SK-N-SH treated with all-trans-retinoic acid at 6 μM for 48 hours (cell line): ENCODE measurements around the gene RPL21.

Experiments used
- ATAC-seq: fragments of 200-7000 bp; cut with Tn5 transposase; 3 replicates; pipeline ENCODE4 v1.9.1; 2020; ENCODE audit warnings: mild to moderate bottlenecking, moderate library complexity
- BACH2 ChIP-seq: fragments of 250-450 bp; sonication (Bioruptor Pico); IDR thresholded peaks from 2 replicates; pipeline ENCODE4 v1.9.0; 2021; ENCODE audit warnings: mild to moderate bottlenecking, borderline replicate concordance
- CREB5 ChIP-seq: fragments of 250-450 bp; sonication (Bioruptor Pico); IDR thresholded peaks from 2 replicates; pipeline ENCODE4 v1.5.1; 2020; ENCODE audit warnings: low read depth, mild to moderate bottlenecking, moderate library complexity
- CSDC2 ChIP-seq: fragments of 250-450 bp; sonication (Bioruptor Pico); IDR thresholded peaks from 2 replicates; pipeline ENCODE4 v1.5.0; 2020; ENCODE audit warnings: mild to moderate bottlenecking, moderate library complexity
- ESRRG ChIP-seq: fragments of 250-450 bp; sonication (Bioruptor Pico); IDR thresholded peaks from 2 replicates; pipeline ENCODE4 v1.6.1; 2021; ENCODE audit warnings: mild to moderate bottlenecking
- GLIS3 ChIP-seq: fragments of 250-450 bp; sonication (Bioruptor Pico); IDR thresholded peaks from 2 replicates; pipeline ENCODE4 v1.5.0; 2020; ENCODE audit warnings: mild to moderate bottlenecking, moderate library complexity
- ISL1 ChIP-seq: fragments of 250-450 bp; sonication (Bioruptor Pico); IDR thresholded peaks from 2 replicates; pipeline ENCODE4 v2.1.2; 2022; ENCODE audit warnings: mild to moderate bottlenecking, moderate library complexity
- OSR1 ChIP-seq: fragments of 250-450 bp; sonication (Bioruptor Pico); IDR thresholded peaks from 2 replicates; pipeline ENCODE4 v1.8.0; 2022; ENCODE audit warnings: moderate library complexity, mild to moderate bottlenecking, inconsistent platforms
- PATZ1 ChIP-seq: fragments of 250-450 bp; sonication (Bioruptor Pico); IDR thresholded peaks from 2 replicates; pipeline ENCODE4 v1.8.0; 2020; ENCODE audit warnings: mild to moderate bottlenecking, moderate library complexity, borderline replicate concordance
- POU6F1 ChIP-seq: fragments of 250-450 bp; sonication (Bioruptor Pico); IDR thresholded peaks from 2 replicates; pipeline ENCODE4 v1.8.0; 2021; ENCODE audit warnings: low read depth, mild to moderate bottlenecking, moderate library complexity, borderline replicate concordance
- PPARA ChIP-seq: fragments of 250-450 bp; sonication (Bioruptor Pico); IDR thresholded peaks from 2 replicates; pipeline ENCODE4 v1.5.0; 2020; ENCODE audit warnings: mild to moderate bottlenecking, borderline replicate concordance
- RARB ChIP-seq: fragments of 250-450 bp; sonication (Bioruptor Pico); IDR thresholded peaks from 2 replicates; pipeline ENCODE4 v1.8.0; 2021; ENCODE audit warnings: mild to moderate bottlenecking, moderate library complexity
- SNAI2 ChIP-seq: fragments of 250-450 bp; sonication (Bioruptor Pico); IDR thresholded peaks from 2 replicates; pipeline ENCODE4 v1.5.0; 2020; ENCODE audit warnings: mild to moderate bottlenecking, moderate library complexity
- TCF4 ChIP-seq: fragments of 250-450 bp; sonication (Bioruptor Pico); IDR thresholded peaks from 2 replicates; pipeline ENCODE4 v1.8.0; 2021; ENCODE audit warnings: mild to moderate bottlenecking, moderate library complexity, borderline replicate concordance
- TOX ChIP-seq: fragments of 250-450 bp; sonication (Bioruptor Pico); IDR thresholded peaks from 2 replicates; pipeline ENCODE4 v1.8.0; 2021; ENCODE audit warnings: mild to moderate bottlenecking, moderate library complexity, borderline replicate concordance
- TSHZ2 ChIP-seq: fragments of 250-450 bp; sonication (Bioruptor Pico); IDR thresholded peaks from 2 replicates; pipeline ENCODE4 v1.5.0; 2020; ENCODE audit warnings: mild to moderate bottlenecking, moderate library complexity
- ZC3H10 ChIP-seq: fragments of 250-450 bp; sonication (Bioruptor Pico); IDR thresholded peaks from 2 replicates; pipeline ENCODE4 v1.5.1; 2021; ENCODE audit warnings: mild to moderate bottlenecking, moderate library complexity
- ZFP3 ChIP-seq: fragments of 250-450 bp; sonication (Bioruptor Pico); IDR thresholded peaks from 2 replicates; pipeline ENCODE4 v1.5.0; 2020; ENCODE audit warnings: mild to moderate bottlenecking, moderate library complexity
- ZNF565 ChIP-seq: fragments of 450-650 bp; formaldehyde crosslinking; conservative IDR thresholded peaks from 2 replicates; pipeline ENCODE4 v1.5.0; 2020; ENCODE audit warnings: low read depth, mild to moderate bottlenecking, moderate library complexity
- ZNF8 ChIP-seq: fragments of 450-650 bp; formaldehyde crosslinking; IDR thresholded peaks from 2 replicates; pipeline ENCODE4 v1.5.0; 2020; ENCODE audit warnings: mild to moderate bottlenecking, moderate library complexity

RPL21 gene

GRCh38 chr13:27270594-27271520, 19.5 kb downstream of the RPL21 start, which contains the start of gene RASL11A:
Gene RASL11A (plus strand): TSS chr13:27270830. CDS start chr13:27270945, 115 bp downstream.
- peak; percentile 97 for ATAC-seq

GRCh38 chr13:27271570-27272096, 20.3 kb downstream of the RPL21 start:
- ATAC-seq: no peak
- TF ChIP-seq ESRRG (CRISPR knock-in tag) (no peak), CREB5 (CRISPR knock-in tag) (no peak), GLIS3 (CRISPR knock-in tag) (no peak), BACH2 (CRISPR knock-in tag) (no peak), CSDC2 (CRISPR knock-in tag) (no peak), ISL1 (CRISPR knock-in tag) (no peak), POU6F1 (CRISPR knock-in tag) (no peak), ZC3H10 (CRISPR knock-in tag) (no peak), TOX (CRISPR knock-in tag) (no peak), ZNF565 (CRISPR knock-in tag) (no peak), TCF4 (no peak), RARB (CRISPR knock-in tag) (no peak)

More at GRCh38 chr13:27270594-27271520, 19.5 kb downstream of the RPL21 start, which contains the start of gene RASL11A:
- TF ChIP-seq ESRRG (CRISPR knock-in tag): no peak
- TF ChIP-seq ZC3H10 (CRISPR knock-in tag): no peak
- TF ChIP-seq TCF4: no peak
- TF ChIP-seq PPARA (CRISPR knock-in tag): no peak
- no peak for TF ChIP-seq GLIS3 (CRISPR knock-in tag)
- TF ChIP-seq ZNF565 (CRISPR knock-in tag): no peak
- no peak for TF ChIP-seq CREB5 (CRISPR knock-in tag)
- no peak for TF ChIP-seq ZFP3 (CRISPR knock-in tag)
- no peak for TF ChIP-seq CSDC2 (CRISPR knock-in tag)
- no peak for TF ChIP-seq POU6F1 (CRISPR knock-in tag)
- no peak for TF ChIP-seq ZNF8 (CRISPR knock-in tag)
- TF ChIP-seq TSHZ2 (CRISPR knock-in tag): no peak; the same call in 1 of the 2 replicates
- TF ChIP-seq SNAI2 (CRISPR knock-in tag): no peak
- TF ChIP-seq PATZ1 (CRISPR knock-in tag): no peak
- no peak for TF ChIP-seq OSR1 (CRISPR knock-in tag)
- no peak for TF ChIP-seq ISL1 (CRISPR knock-in tag)
